Measurements from ENCODE around the gene CHCHD6.

DNA sequence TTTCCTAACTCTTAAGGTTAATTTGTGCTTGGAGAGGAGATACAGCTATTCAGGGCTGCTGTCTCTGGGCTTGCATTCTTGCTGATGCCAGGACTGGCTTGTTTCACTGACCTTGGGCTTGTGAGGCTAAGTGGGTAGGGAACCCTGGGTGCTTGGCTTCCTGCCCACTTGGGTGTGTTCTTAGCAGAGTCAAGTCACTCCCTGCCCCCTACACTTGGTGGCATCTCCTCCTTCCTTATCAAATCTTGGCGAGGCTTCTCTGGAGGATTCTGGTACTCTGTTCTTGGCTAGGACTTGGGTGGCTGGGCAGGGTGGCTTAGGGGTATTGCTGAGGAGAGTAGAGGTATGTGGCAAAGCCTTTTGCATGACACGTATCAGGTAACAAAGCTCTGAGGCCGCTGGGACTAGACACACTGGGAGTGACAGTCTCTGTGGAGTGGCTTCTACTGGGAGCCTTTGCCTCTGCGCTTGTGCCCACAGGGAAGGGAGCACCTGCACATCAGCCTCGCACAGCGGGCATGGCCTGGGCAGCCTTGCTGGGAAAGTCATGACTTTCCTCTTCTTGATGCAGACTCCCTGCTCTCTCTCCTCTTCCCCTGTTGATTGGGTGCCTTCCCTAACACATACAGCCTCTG is 41.8 kb downstream of the CHCHD6 start:
- TF ChIP-seq POLR2A (IDR thresholded peaks at IDR 0.05; ENCODE audit: low read depth, low read length): no peak
- TF ChIP-seq POLR2AphosphoS5 (IDR thresholded peaks at IDR 0.05; ENCODE audit: low read depth, low read length): no peak

Data from GM12892 (cell line).